Prostate gland (tissue), 2 donors: ENCODE data around the gene DLST. TPM values are rescaled to one million over a fixed set of nuclear protein-coding genes. Genes with fewer than 3 reads are reported as not detected.

ENCODE experiments used
- DNase-seq: peaks from one replicate; pipeline ENCODE4 v3.0.0-alpha.2; 2019; ENCODE audit warnings: low spot score
- H3K27ac ChIP-seq, 2 donors: fragments of 200-600 bp; sonication (generic); 2 replicates each; pipeline ENCODE4 v1.5.1; 2017 to 2019
- H3K27me3 ChIP-seq: fragments of 200-600 bp; sonication (generic); replicated peaks from 2 replicates; pipeline ENCODE4 v1.5.1; 2019; ENCODE audit not compliant: insufficient read depth
- H3K36me3 ChIP-seq, 2 donors: fragments of 200-600 bp; sonication (generic); 1 replicate in 1 of 2; 2 replicates in 1 of 2; pipeline versions ENCODE4 v1.5.1 to v1.8.1; 2017 to 2019
- H3K4me1 ChIP-seq: fragments of 200-600 bp; sonication (generic); replicated peaks from 2 replicates; pipeline ENCODE4 v1.5.1; 2019
- H3K4me3 ChIP-seq, 2 donors: fragments of 200-600 bp; sonication (generic); 2 replicates each; pipeline ENCODE4 v1.5.1; 2017 to 2019
- H3K9me3 ChIP-seq: fragments of 200-600 bp; sonication (generic); 2 replicates; pipeline ENCODE4 v1.5.1; 2017
- CTCF ChIP-seq, 4 experiments: fragments of 200-600 bp in 2 of 4; fragments of 450-650 bp in 2 of 4; sonication (generic) in 2 of 4; IDR thresholded peaks; 1 replicate in 3 of 4; 2 replicates in 1 of 4; pipeline ENCODE4 v1.5.1; 2016 to 2019; ENCODE audit warnings: antibody characterized with exemption in 4 of 4, mild to moderate bottlenecking in 2 of 4, moderate library complexity in 2 of 4
- POLR2A ChIP-seq: fragments of 450-650 bp; IDR thresholded peaks from one replicate; pipeline ENCODE4 v1.6.1; 2016; ENCODE audit warnings: antibody characterized with exemption, mild to moderate bottlenecking
- POLR2AphosphoS5 ChIP-seq: sonication (generic); formaldehyde crosslinking; IDR thresholded peaks from one replicate; pipeline ENCODE4 v1.6.1; 2017; ENCODE audit warnings: antibody characterized with exemption
- WGBS: methylation state at CpG from one replicate; pipeline ENCODE4 v1.1.5; 2018; 5-methylcytosine and 5-hydroxymethylcytosine counted together
- intact Hi-C: fragments of 100-400 bp; cut with DNase I; formaldehyde crosslinking; loops from one replicate; pipeline ENCODE4 v1.14.2; 2022
- total RNA-seq, 2 donors: library from RNA; depleted of rRNA; stranded (reverse); fragments of >200 nt; gene quantifications; one replicate each; pipeline ENCODE4 v1.1.0, GENCODE V29; 2016

Gene DLST
- total RNA-seq, 2 donors from 2014 or later, result 44.9 to 93.0 TPM

GRCh38 chr14:74875204-74875603 is 6.5 kb upstream of the DLST start:
- intact Hi-C loops, result no loop called here
- Histone ChIP-seq H3K4me1 (no peaks in the 10 kb centered on the region), H3K9me3 (no peaks in the 10 kb centered on the region), H3K4me3 (no peak overlapping the region), H3K27me3 (no peaks in the 10 kb centered on the region), H3K36me3 (no peaks in the 10 kb centered on the region), H3K27ac (no peak overlapping the region)
- no peak for TF ChIP-seq POLR2AphosphoS5
- TF ChIP-seq CTCF (IDR thresholded peaks at IDR 0.05), result no peak
- TF ChIP-seq POLR2A, result no peak
- 90% methylated on average over 5 of the region's 5 CpGs for WGBS
- no peak for DNase-seq

GRCh38 chr14:74875941-74876913 is 5.5 kb upstream of the DLST start, which contains the start of gene PROX2:
Gene PROX2 (minus strand): TSS chr14:74876145. CDS start chr14:74863834, 12,311 bp downstream.
- intact Hi-C loops, result no loop called here
- no peaks in the 10 kb centered on the region for H3K27me3 ChIP-seq
- WGBS, result 59% methylated on average over 13 of the region's 13 CpGs
- H3K4me1 ChIP-seq, result no peaks in the 10 kb centered on the region
- no peak within 1 kb of the TSS for H3K27ac ChIP-seq
- no peaks in the 10 kb centered on the region for H3K36me3 ChIP-seq
- TF ChIP-seq CTCF (IDR thresholded peaks at IDR 0.05), result no peak
- no peak for TF ChIP-seq POLR2AphosphoS5
- no peak for TF ChIP-seq POLR2A
- no peak for DNase-seq
- no peaks in the 10 kb centered on the region for H3K9me3 ChIP-seq
- no peak within 1 kb of the TSS for H3K4me3 ChIP-seq

GRCh38 chr14:74879427-74880182 is 2.1 kb upstream of the DLST start:
- no peaks in the 10 kb centered on the region for H3K9me3 ChIP-seq
- no peaks in the 10 kb centered on the region for H3K4me1 ChIP-seq
- no peak for TF ChIP-seq POLR2A
- no peak for TF ChIP-seq POLR2AphosphoS5
- no peak for TF ChIP-seq CTCF (IDR thresholded peaks at IDR 0.05)
- H3K27ac ChIP-seq, result no peak overlapping the region
- no peaks in the 10 kb centered on the region for H3K36me3 ChIP-seq
- H3K4me3 ChIP-seq, result no peak overlapping the region
- intact Hi-C loops, result no loop called here
- no peaks in the 10 kb centered on the region for H3K27me3 ChIP-seq
- DNase-seq, result no peak
- WGBS, result 76% methylated on average over 3 of the region's 3 CpGs

GRCh38 chr14:74882103-74882920 is 596 bp downstream of the DLST start:
- H3K4me3 ChIP-seq, result peak overlapping the region; percentile 83 to 96
- intact Hi-C loops, result no loop called here
- no peaks in the 10 kb centered on the region for H3K9me3 ChIP-seq
- DNase-seq, result peak; percentile 17
- H3K4me1 ChIP-seq, result peaks cover 5% of the 10 kb centered on the region
- no peaks in the 10 kb centered on the region for H3K36me3 ChIP-seq
- under 1% methylated on average over 44 of the region's 49 CpGs for WGBS
- H3K27me3 ChIP-seq, result no peaks in the 10 kb centered on the region
- TF ChIP-seq POLR2A (no peak), POLR2AphosphoS5 (no peak), CTCF (IDR thresholded peaks at IDR 0.05) (no peak)
- peak overlapping the region; percentile 91 to 92 for H3K27ac ChIP-seq
